NCI-H2196 treated with DMSO at 0.1 percent for 48 hours (cell line): ENCODE data around the gene STAT4.
A peak's percentile ranks its signal among the peaks of the same experiment; 100 is the strongest.

Source experiments
- DNase-seq: peaks from one replicate; lab custom pipeline; 2025; ENCODE audit not compliant: unreplicated experiment; lab: John Stamatoyannopoulos, UW

STAT4 gene

DNA sequence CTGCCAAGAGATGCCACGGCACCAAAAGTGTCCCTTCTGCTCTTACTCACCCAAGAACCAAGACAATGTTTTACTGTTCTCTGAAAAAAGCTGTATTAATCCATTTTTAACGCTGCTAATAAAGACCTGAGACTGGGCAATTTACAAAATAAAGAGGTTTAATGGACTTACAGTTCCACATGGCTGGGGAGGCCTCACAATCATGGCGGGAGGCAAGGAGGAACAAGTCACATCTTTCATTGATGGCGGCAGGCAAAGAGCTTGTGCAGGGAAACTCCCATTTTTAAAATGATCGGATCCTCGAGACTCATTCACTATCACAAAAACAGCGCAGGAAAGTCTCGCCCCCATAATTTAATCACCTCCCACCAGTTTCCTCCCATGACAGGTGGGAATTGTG, 135.0 kb downstream of the STAT4 start:
- no peak for DNase-seq

DNA sequence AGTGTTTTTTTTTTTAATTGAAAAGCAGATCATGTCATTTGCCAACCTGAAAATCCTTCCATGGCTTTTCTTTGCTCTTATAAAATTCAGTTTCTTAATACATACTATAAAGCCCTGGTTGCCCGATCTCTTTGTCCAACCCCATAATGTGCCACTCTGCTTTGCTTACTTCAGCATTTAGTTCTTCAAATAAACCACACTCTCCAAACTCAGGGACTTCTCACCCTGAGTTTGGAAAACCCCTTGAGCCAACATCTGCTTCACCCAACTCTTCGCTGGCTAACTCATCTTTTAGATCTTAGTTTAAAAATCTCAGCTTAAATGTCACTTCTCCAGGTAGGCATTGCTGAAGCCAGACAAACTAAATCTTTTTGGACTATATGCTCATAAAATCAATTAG, 135.6 kb downstream of the STAT4 start:
- no peak for DNase-seq

DNA sequence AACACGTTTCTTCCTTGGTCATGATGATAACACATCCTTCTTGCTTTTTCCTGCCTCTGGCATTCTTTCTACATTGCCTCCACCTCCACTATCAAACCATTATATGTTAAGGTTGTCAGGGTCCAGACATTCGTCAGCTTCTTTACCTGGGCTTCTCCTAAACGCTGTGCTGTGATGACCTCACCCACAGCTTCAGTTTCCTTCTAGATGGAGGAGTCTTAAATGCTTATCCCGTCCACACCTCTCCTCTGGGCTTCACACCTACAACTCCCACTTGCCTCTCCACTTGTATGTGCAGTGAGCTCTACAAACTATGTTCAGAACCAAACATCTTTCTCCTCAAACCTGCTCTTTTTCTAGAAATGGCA, 136.2 kb downstream of the STAT4 start:
- no peak for DNase-seq

DNA sequence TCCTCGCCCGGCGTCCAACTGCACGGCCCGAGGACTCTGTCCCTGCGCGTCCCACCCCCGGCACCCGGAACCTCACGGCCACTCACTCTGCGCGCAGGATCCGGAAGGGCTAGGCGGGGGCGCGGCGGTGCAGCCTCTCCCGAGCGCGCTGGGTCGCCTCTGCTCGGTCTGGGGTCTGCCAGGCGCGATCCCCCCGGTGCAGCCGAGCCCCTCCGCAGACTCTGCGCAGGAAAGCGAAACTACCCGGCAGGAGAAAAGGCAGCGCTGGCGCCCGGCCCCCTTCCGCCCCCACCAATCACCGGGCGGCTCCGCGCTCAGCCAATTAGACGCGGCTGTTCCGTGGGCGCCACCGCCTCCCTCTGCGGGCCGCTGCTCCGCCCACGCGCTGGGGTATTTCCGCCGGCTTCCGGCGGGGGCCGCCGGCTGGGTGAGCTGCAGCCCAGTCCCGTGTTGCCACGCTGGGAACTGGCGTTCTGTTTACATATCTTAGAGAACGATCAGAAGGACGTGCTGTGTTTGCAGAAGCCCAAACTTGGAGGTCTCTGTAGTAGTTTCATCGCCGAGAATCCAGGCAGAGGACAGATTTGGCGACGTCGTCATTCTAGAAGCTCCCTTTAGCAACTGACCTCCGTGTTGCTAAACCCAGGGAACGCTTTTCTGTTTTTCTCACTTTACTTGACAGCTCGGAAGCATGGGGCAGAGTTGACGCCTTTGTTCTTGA, 136.7 kb downstream of the STAT4 start, which contains the start of gene STAT1:
Gene STAT1, minus strand, starts transcription at position 240 of the 721 bp plus-strand sequence. CDS start 4,168 bp downstream, outside the sequence.
- peak; percentile 80 for DNase-seq

DNA sequence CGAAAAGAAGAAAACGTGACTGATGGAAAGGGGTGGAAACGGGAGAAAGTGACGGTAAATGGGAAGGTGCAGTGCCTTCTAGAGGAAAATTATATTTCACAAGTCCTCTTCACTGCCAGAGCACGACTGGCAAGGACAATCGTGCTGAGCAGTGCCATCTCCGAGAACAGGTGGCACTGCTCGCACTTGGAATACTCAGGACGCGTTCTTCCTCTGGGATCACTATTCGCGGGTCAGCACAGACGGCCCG, 137.2 kb downstream of the STAT4 start:
- no peak for DNase-seq

DNA sequence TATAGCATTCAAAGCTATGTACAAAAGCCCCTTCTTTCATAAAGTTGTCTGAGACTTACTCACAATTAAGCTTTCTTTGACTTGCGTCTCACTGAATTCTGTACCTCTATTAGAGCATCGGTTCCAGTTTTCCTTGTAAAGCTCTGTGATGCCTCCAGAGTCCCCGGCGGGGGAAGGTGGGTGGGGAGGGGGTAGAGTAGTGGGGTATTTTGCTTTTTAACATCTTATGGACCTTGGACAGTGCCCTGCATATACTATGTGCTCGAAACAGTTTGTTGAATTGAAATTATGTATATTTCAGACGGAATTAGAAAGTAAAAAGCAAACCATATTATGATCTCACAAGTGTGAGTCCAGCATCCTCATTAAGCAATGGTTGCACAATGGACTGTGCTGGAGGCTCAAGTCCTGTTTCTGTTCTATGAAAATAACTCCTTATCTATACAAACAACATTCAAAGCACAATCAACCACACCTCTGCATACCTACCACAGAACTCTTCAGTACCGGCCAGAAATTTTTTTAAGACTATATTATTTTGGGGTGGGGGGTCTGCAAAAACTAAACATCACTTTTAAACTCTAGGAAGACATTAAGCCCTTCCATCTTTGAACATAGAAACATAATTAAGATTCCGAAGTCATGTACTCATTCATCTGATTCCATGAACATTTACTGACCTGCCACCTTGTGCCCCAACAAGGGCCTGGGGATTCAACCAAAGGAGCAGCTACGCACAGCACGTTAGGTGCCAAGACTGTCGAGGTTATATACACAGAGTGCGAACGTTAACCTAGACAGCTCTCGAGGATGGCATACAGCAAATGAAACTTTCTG, 137.7 kb downstream of the STAT4 start:
- DNase-seq = no peak

DNA sequence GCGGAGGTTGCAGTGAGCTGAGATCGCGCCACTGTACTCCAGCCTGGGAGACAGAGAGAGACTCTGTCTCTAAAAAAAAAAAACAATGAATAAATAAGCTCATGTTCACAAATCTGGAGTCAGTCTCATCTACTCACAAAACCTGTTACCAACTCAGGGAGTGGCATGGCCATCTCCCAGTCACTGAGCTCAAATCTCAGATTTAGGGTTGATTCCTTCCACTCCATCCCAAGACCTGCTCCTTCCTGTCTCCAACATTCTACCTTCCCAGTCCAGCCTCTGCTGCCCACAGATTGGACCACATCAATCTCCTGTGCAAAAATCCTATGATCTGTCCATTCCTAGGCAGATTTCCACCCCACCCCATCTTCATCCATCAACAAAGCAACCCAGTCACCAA, 138.4 kb downstream of the STAT4 start:
- DNase-seq = no peak

DNA sequence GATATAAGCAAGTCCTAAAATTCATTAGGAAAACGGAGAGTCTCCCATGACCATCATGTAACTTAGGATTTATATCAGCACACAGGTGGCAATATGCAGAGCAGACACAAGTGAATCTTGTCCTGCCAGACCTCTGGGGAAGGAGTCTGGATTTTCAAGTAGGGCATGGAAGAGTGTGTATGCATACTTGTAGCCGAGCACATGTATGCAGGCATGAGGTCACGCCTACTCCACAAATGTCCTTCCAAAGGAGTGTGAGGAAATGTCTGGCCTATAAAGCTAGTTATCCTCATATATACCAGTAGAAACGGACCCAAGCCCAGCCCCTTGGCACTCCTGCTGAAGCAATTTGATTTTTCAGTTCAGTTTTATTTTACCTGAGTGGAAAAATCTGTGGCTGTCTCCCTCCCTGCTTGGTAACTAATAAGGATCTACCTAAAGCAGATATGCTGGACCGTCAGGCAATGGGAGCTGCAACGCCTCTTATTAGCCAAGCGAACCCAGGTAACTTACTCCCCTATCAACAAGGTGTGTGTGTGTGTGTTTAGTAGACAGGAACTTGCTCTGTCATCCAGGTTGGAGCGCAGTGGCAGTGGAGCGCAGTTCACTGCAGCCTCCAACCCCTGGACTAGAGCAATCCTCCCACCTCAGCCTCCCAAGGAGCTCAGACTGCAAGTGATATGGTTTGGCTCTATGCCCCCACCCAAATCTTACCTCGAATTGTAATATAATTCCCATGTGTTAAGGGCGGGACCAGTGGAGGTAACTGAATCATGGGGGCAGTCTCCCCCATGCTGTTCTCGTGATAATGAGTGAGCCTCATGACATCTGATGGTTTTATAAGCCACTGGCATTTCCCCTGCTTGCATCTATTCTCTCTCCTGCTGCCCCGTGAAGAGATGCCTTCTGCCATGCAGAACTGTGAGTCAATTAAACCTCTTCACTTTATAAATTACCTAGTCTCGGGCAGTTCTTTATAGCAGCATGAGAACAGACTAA, 139.6 kb downstream of the STAT4 start:
- no peak for DNase-seq

DNA sequence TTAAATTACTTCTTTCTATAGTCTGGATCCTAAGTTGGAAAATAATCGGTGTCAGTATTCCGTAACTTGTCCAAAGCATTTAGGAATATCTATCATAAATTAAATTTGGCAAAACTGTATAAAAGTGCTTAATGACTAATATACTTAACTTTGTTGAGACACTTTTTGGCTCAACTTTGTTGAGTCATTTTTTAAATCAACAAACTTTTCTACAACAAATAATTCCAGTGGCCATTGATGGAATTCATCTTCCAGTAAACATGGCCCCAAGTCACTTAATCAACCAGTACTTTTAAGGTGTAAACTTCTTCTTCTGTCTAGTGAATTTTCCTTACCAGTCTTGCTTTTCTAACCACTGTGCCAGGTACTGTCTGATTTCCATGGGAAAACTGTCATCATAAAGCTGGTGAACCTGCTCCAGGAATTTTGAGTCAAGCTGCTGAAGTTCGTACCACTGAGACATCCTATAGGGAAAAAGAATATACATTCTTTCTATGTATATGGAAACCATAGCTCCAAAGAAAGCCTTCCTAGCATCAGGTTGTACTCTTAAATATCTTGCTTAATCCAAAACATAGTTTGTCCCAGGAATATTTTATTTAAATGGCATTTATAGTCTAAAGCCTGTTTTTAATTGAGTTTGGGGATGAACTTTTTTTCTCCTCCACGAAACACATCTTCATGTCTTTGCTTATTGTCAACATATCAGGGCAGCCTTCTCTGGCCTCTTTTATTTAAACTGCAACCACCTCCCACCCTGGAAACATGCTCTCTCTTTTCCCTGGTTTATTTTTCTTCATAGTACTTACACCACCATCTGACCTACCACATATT, 141.0 kb downstream of the STAT4 start:
- no peak for DNase-seq

DNA sequence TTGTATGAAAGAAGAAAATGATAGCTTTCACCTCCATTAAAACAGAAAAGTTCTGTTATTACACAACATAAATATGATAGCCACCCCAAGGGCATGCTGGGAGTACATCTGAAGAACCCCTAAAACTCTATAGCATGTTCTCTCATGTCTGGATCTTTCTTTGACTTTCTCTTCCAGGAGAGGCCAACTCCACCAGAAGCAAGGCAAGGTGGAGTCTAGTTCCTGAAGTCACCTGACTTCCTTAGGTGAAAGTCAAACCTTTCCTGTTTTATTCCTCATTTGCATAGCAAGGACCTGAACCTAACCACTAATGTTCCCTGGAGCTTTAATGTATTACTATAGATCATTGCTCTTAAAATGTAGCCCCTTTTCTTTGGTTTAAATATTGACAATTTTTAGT, 142.5 kb downstream of the STAT4 start:
- no peak for DNase-seq

DNA sequence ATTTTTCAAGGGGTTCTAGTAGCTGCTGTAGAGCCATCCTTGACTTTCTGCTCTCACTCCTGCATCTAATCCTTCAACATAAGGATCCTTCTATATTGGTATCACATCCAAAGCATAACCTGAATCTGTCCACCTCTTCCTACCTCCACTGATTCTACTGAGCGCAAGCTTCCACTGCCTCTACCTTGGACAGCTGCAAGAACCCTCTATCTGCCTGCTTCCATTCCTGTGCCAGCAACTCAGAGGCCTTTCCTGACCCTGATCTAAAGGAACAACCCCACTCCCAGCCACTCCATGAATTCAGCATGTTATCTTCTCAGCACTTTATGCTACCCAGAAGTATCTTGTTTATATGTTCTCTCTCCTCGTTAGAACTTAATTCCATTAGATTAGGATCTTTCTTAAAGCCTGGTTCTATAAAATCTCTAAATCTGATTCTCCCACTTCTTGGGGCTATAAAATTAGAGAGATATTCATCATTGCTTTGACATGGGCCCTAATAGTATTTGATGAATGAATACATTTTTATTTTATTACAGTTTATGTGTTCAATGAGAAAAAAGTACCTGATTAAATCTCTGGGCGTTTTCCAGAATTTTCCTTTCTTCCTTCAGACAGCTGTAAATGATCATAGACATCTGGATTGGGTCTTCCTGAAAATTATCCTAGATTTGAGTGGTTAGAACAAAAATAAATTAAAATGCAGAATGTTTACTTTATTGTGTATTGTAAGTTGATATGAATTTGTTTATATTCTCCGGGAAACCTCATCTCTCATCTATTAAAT, 143.6 kb downstream of the STAT4 start:
- no peak for DNase-seq

DNA sequence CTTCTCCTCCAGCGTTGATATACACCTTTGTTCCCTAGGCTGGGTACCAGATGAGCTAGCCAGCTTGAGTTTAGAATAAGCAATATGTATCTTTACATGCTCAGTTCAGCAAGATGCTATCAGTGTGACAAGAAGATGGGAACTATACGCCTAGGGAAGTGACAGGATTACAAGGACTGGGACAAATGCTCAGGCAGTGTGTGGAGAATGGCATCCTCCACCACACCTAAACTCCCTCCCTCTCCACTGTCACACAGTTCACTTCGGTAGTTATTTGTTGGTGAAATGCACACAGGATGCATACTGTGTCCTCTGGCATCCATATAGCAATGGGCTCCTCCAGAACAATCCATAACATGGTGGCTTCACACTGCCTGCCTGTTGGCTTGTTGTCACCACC, 144.5 kb downstream of the STAT4 start:
- no peak for DNase-seq

DNA sequence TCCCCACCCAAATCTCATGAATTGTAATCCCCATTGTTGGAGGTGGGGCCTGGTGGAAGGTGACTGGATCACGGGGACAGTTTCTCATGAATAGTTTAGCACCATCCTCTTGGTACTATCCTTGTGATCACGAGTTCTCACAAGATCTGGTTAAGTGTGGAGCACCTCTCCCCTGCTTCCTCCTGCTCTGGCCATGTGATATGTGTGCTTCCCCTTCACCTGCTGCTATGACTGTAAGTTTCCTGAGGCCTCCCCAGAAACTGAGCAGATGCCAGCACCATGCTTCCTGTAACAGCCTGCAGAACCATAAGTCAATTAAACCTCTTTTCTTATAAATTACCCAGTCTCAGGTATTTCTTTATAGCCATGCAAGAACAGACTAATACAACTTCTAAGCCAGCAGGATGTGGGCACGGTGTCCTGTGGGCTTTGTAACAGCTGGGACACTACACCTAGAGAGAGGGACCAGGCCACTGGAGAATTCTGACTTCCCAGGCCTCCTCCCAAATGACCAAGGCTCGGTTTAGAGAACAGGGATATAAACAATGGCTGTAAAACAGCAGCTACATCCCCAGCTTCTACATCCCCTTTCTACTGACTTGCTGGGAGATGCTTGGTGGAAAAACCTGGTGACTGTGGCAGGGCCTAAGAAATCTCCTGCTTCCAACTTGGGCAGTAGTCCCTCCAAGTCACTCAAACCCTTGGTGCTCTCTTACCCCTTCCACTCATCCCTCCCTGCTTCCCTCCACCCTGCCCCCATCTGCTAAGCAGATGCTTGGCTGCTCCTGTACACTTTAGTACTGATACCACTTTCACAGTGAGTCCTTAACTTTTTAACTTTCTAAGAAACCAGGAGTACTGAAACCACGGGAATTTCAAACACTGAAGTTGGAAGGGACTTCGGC, 147.1 kb downstream of the STAT4 start:
- DNase-seq = no peak

DNA sequence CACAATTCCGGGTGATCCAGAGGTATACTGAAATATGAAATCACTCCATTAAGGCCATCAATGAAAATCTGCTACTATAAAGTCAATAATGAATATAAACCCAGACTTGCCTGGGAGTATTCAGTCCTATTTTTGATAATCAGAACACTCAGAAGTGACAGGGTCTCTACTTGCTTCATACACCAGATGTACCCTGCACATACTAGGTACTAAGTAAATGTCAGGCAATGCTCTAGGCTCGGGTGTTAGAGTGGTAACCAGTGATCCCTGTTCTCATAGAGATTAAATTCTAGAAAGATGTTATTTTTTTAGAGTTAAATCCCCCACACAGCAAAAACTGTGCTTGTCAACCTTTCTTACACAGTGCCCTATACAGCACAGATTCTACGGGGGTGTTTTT, 149.2 kb downstream of the STAT4 start:
- DNase-seq = no peak

DNA sequence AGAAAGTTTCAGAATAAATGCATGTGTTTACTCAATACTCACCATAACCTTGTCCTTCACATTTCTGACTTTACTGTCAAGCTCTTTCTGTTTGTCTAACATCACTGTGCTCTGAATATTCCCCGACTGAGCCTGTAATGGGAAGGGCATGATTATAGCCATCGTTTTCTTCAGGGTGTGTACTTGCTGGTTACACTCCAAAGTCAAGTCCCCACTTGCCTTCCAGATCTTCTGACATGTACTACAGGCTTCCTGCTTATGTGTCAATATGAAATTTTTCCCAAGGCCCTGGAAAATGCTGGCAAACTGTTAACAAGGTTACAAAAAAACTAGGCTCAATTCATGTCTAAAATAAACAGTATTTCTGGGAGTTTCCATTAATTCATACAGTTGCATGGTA, 149.8 kb downstream of the STAT4 start:
- no peak for DNase-seq

DNA sequence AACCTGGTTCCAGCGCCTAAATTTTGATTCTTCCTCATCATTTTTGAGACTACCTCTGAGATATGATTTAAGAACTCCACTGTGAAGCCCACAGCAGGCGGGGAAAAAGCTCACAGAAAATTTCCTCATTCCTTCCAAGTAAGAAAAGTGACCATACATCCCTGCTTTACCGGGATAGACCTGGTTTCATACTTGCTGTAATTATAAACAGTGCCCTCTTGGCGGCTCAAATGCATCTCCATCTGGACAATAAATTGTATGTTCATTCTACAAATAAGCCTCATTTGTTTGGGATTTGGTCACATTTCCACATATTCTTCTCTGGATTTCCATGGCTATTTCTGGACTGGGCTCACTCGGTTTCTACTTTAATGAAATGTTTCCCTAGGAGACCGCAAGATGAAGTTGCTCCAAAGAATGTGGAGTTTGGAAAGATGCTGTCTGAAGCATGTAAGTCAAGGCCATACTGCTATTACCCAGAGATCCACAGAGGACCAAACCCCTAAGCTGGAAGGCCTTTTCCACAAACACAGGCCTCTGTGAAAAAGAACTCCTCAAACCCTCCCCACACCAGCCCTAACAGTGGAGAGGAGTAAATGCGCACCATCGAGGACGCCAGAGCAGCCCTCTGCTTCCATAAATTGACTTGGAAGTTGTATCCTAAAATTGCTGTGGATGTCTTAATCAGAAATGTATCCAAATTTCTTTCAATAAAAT, 150.7 kb downstream of the STAT4 start:
- DNase-seq = no peak

DNA sequence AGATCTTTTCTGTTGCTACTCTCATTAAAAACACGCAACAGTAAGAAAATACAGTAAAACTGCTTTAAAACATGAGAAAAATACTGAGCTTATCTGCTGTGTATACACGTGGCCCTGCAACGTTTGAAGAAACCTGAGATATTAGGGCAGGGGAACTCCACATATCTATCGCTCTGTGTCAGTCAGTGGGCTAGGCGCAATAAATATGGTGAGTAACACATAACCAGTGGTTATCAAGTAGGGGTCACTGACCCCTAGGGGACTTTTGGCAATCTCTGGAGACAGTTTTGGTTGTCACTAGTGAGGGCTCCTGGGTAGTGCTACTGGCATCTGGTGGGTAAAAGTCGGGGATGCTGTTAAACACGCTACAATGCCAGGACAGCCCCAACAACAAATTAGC, 151.7 kb downstream of the STAT4 start:
- DNase-seq = no peak

DNA sequence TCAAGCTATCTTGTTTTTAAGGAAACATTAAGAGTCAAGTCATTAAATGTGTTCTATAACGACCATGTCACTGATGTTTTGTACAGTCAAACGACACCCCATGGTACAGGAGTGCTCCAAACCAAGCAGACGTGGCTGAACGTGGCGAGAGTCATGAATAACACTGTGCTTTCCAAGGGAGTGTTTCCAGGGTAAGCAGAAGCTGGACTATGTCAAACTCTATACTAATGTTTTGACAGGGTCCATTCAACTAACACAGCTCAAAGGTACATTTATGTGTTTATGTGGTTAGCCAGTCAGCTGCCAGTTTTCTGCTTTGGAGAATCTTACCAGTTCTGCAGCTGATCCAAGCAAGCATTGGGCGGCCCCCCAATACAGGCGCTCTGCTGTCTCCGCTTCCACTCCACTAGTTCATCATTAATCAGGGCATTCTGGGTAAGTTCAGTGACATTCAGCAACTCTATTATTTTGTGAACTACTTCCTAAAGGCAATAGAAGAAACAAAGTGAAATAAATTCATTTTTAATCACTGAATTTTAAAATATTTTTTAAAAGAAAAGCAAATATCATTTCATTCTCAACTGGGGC, 153.2 kb downstream of the STAT4 start:
- DNase-seq = no peak
